ENCODE measurements around the gene COL20A1. TPM values are rescaled to one million over a fixed set of nuclear protein-coding genes. Genes with fewer than 3 reads are reported as not detected.
A peak's percentile ranks its signal among the peaks of the same experiment; 100 is the strongest.

COL20A1 gene
- total and polyA plus RNA-seq, 4 donors: 0.09 to 0.15 TPM; not detected in 2

- no peak overlapping the region for H3K27ac ChIP-seq (ENCODE audit: low read depth in 1 of 2, low read length in 2 of 2)
- no peaks in the 10 kb centered on the region for H3K27me3 ChIP-seq (ENCODE audit: control insufficient read depth in 1 of 2, insufficient read depth in 2 of 2, low read length in 1 of 2)
- no peaks in the 10 kb centered on the region for H3K4me1 ChIP-seq (ENCODE audit: control insufficient read depth in 1 of 2, insufficient read depth in 2 of 2, low read length in 2 of 2)
- 88% methylated on average over 59 of the region's 59 CpGs for WGBS, 2 donors
- no peaks in the 10 kb centered on the region for H3K36me3 ChIP-seq (ENCODE audit: control insufficient read depth in 1 of 2, insufficient read depth in 2 of 2, low read length in 1 of 2)
- DNase-seq (no peak), ATAC-seq (ENCODE audit: low FRiP score) (no peak)
- intact Hi-C loops (cut with DNase I): no loop called here
- no peaks in the 10 kb centered on the region for H3K9me3 ChIP-seq (ENCODE audit: control insufficient read depth, low read length)
- H3K4me3 ChIP-seq (ENCODE audit: low read length in 2 of 2): no peak overlapping the region
These were observed 49.8 kb downstream of the COL20A1 start for GRCh38 chr20:63342561-63343459.

GRCh38 chr20:63343460-63344445 is 50.8 kb downstream of the COL20A1 start:
- Histone ChIP-seq H3K4me1 (ENCODE audit: control insufficient read depth in 1 of 2, insufficient read depth in 2 of 2, low read length in 2 of 2) (no peaks in the 10 kb centered on the region), H3K27ac (ENCODE audit: low read depth in 1 of 2, low read length in 2 of 2) (no peak overlapping the region), H3K4me3 (ENCODE audit: low read length in 2 of 2) (no peak overlapping the region), H3K9me3 (ENCODE audit: control insufficient read depth, low read length) (no peaks in the 10 kb centered on the region), H3K36me3 (ENCODE audit: control insufficient read depth in 1 of 2, insufficient read depth in 2 of 2, low read length in 1 of 2) (no peaks in the 10 kb centered on the region), H3K27me3 (ENCODE audit: control insufficient read depth in 1 of 2, insufficient read depth in 2 of 2, low read length in 1 of 2) (no peaks in the 10 kb centered on the region)
- intact Hi-C loops (cut with DNase I): no loop called here
- no peak for DNase-seq
- WGBS, 2 donors: 50 to 52% methylated on average over 37 of the region's 37 CpGs
- ATAC-seq (ENCODE audit: low FRiP score): no peak

GRCh38 chr20:63344616-63345327 is 51.8 kb downstream of the COL20A1 start:
- Histone ChIP-seq H3K36me3 (ENCODE audit: control insufficient read depth in 1 of 2, insufficient read depth in 2 of 2, low read length in 1 of 2) (no peaks in the 10 kb centered on the region), H3K4me1 (ENCODE audit: control insufficient read depth in 1 of 2, insufficient read depth in 2 of 2, low read length in 2 of 2) (no peaks in the 10 kb centered on the region), H3K9me3 (ENCODE audit: control insufficient read depth, low read length) (no peaks in the 10 kb centered on the region), H3K27me3 (ENCODE audit: control insufficient read depth in 1 of 2, insufficient read depth in 2 of 2, low read length in 1 of 2) (no peaks in the 10 kb centered on the region), H3K27ac (ENCODE audit: low read depth in 1 of 2, low read length in 2 of 2) (no peak overlapping the region), H3K4me3 (ENCODE audit: low read length in 2 of 2) (no peak overlapping the region)
- intact Hi-C loops (cut with DNase I): no loop called here
- 31 to 38% methylated on average over 21 of the region's 21 CpGs for WGBS, 2 donors
- DNase-seq (no peak), ATAC-seq (ENCODE audit: low FRiP score) (peak; percentile 11)

- Histone ChIP-seq H3K4me3 (ENCODE audit: low read length in 2 of 2) (no peak overlapping the region), H3K36me3 (ENCODE audit: control insufficient read depth in 1 of 2, insufficient read depth in 2 of 2, low read length in 1 of 2) (no peaks in the 10 kb centered on the region), H3K27me3 (ENCODE audit: control insufficient read depth in 1 of 2, insufficient read depth in 2 of 2, low read length in 1 of 2) (no peaks in the 10 kb centered on the region), H3K27ac (ENCODE audit: low read depth in 1 of 2, low read length in 2 of 2) (no peak overlapping the region), H3K4me1 (ENCODE audit: control insufficient read depth in 1 of 2, insufficient read depth in 2 of 2, low read length in 2 of 2) (no peaks in the 10 kb centered on the region), H3K9me3 (ENCODE audit: control insufficient read depth, low read length) (no peaks in the 10 kb centered on the region)
- intact Hi-C loops (cut with DNase I): no loop called here
- DNase-seq (no peak), ATAC-seq (ENCODE audit: low FRiP score) (no peak)
- 36 to 38% methylated on average over 27 of the region's 27 CpGs for WGBS, 2 donors
These were observed 52.5 kb downstream of the COL20A1 start for GRCh38 chr20:63345328-63346100.

GRCh38 chr20:63346131-63347080 is 53.4 kb downstream of the COL20A1 start:
- no peak overlapping the region for H3K4me3 ChIP-seq (ENCODE audit: low read length in 2 of 2)
- WGBS, 2 donors: 40 to 49% methylated on average over 46 to 50 of the region's 50 CpGs

GRCh38 chr20:63347081-63347741 is 54.2 kb downstream of the COL20A1 start:
- ATAC-seq (ENCODE audit: low FRiP score) (no peak), DNase-seq (no peak)
- Histone ChIP-seq H3K27me3 (ENCODE audit: control insufficient read depth in 1 of 2, insufficient read depth in 2 of 2, low read length in 1 of 2) (no peaks in the 10 kb centered on the region), H3K4me1 (ENCODE audit: control insufficient read depth in 1 of 2, insufficient read depth in 2 of 2, low read length in 2 of 2) (no peaks in the 10 kb centered on the region), H3K36me3 (ENCODE audit: control insufficient read depth in 1 of 2, insufficient read depth in 2 of 2, low read length in 1 of 2) (no peaks in the 10 kb centered on the region), H3K4me3 (ENCODE audit: low read length in 2 of 2) (no peak overlapping the region), H3K27ac (ENCODE audit: low read depth in 1 of 2, low read length in 2 of 2) (no peak overlapping the region), H3K9me3 (ENCODE audit: control insufficient read depth, low read length) (no peaks in the 10 kb centered on the region)
- intact Hi-C loops (cut with DNase I): no loop called here
- 75 to 76% methylated on average over 33 of the region's 33 CpGs for WGBS, 2 donors

More at GRCh38 chr20:63346131-63347080, 53.4 kb downstream of the COL20A1 start:
- ATAC-seq (ENCODE audit: low FRiP score) (no peak), DNase-seq (no peak)
- Histone ChIP-seq H3K4me1 (ENCODE audit: control insufficient read depth in 1 of 2, insufficient read depth in 2 of 2, low read length in 2 of 2) (no peaks in the 10 kb centered on the region), H3K9me3 (ENCODE audit: control insufficient read depth, low read length) (no peaks in the 10 kb centered on the region), H3K36me3 (ENCODE audit: control insufficient read depth in 1 of 2, insufficient read depth in 2 of 2, low read length in 1 of 2) (no peaks in the 10 kb centered on the region), H3K27me3 (ENCODE audit: control insufficient read depth in 1 of 2, insufficient read depth in 2 of 2, low read length in 1 of 2) (no peaks in the 10 kb centered on the region), H3K27ac (ENCODE audit: low read depth in 1 of 2, low read length in 2 of 2) (no peak overlapping the region)
- intact Hi-C loops (cut with DNase I): no loop called here
